Stimulated activated CD8-positive, alpha-beta memory T cell treated with anti-CD3 and anti-CD28 coated beads, Interleukin-4, amount 100 ng/mL, for 1 hour (primary cell): ENCODE measurements around the gene LACTBL1.

Experiments
- DNase-seq, 2 donors: peaks; one replicate each; pipeline ENCODE4 v3.0.0-alpha.2; 2020; ENCODE audit warnings: low read depth in 2 of 2, low spot score in 1 of 2

LACTBL1 gene

GRCh38 chr1:22978299-22978698, 5.6 kb upstream of the LACTBL1 start:
- no peak for DNase-seq

- DNase-seq, result peak in 1 of 2 donors; percentile 17
Measured at GRCh38 chr1:22976461-22977243, 4.0 kb upstream of the LACTBL1 start.

- no peak for DNase-seq
Measured at GRCh38 chr1:22976127-22976460, 3.4 kb upstream of the LACTBL1 start.

GRCh38 chr1:22975694-22976093, 3.0 kb upstream of the LACTBL1 start:
- DNase-seq, result no peak

- no peak for DNase-seq
Measured at GRCh38 chr1:22971611-22972405, 858 bp downstream of the LACTBL1 start.

- DNase-seq, result no peak
Measured at GRCh38 chr1:22971161-22971560, 1.5 kb downstream of the LACTBL1 start.

GRCh38 chr1:22970096-22970495, 2.6 kb downstream of the LACTBL1 start:
- no peak for DNase-seq

- no peak for DNase-seq
Measured at GRCh38 chr1:22969304-22969709, 3.4 kb downstream of the LACTBL1 start.

- no peak for DNase-seq
Measured at GRCh38 chr1:22967833-22968232, 4.8 kb downstream of the LACTBL1 start.

- DNase-seq, result no peak
Measured at GRCh38 chr1:22966309-22966708, 6.4 kb downstream of the LACTBL1 start.

- DNase-seq, result no peak
Measured at GRCh38 chr1:22963044-22963677, 9.5 kb downstream of the LACTBL1 start.

GRCh38 chr1:22962558-22962957, 10.1 kb downstream of the LACTBL1 start:
- DNase-seq, result no peak

- DNase-seq, result no peak
Measured at GRCh38 chr1:22959545-22960360, 12.9 kb downstream of the LACTBL1 start.

- DNase-seq, result no peak
Measured at GRCh38 chr1:22958556-22958955, 14.1 kb downstream of the LACTBL1 start.

- no peak for DNase-seq
Measured at GRCh38 chr1:22957066-22957465, 15.6 kb downstream of the LACTBL1 start.

- DNase-seq, result no peak
Measured at GRCh38 chr1:22955146-22955545, 17.5 kb downstream of the LACTBL1 start.

GRCh38 chr1:22953740-22954141, 18.9 kb downstream of the LACTBL1 start:
- no peak for DNase-seq

- no peak for DNase-seq
Measured at GRCh38 chr1:22953057-22953739, 19.5 kb downstream of the LACTBL1 start.

GRCh38 chr1:22952694-22953056, 20.0 kb downstream of the LACTBL1 start:
- DNase-seq, result no peak

GRCh38 chr1:22951796-22952195, 20.9 kb downstream of the LACTBL1 start:
- no peak for DNase-seq
